Astrocyte of the spinal cord (primary cell): ENCODE results near the gene ESPN.
"Not testable (repeated sequence)": the region's sequence is repeated elsewhere in the genome, so short reads cannot be mapped to it uniquely, and the experiment has no call there.

ENCODE experiments used
- DNase-seq: peaks from one replicate; pipeline ENCODE4 v3.0.0; 2011; ENCODE audit warnings: low read depth, low spot score
- H3K4me3 ChIP-seq: 2 replicates; pipeline ENCODE4 v1.5.1; 2011; ENCODE audit warnings: low read depth, mild to moderate bottlenecking, low read length, moderate library complexity
- in situ Hi-C: cut with HindIII; loops from 2 replicates; pipeline ENCODE4 v1.10.0; 2017; ENCODE audit warnings: low sequenced_read_pairs
- TF ChIP-seq, protein P1 (sequence below): IDR thresholded peaks from 2 replicates; pipeline ENCODE4 v1.5.1; 2012; ENCODE audit warnings: low read depth, mild to moderate bottlenecking, low read length, inconsistent platforms

Gene ESPN

GRCh38 chr1:6491966-6492365 lies 67.4 kb downstream of the ESPN start:
- TF ChIP-seq, protein P1, sequence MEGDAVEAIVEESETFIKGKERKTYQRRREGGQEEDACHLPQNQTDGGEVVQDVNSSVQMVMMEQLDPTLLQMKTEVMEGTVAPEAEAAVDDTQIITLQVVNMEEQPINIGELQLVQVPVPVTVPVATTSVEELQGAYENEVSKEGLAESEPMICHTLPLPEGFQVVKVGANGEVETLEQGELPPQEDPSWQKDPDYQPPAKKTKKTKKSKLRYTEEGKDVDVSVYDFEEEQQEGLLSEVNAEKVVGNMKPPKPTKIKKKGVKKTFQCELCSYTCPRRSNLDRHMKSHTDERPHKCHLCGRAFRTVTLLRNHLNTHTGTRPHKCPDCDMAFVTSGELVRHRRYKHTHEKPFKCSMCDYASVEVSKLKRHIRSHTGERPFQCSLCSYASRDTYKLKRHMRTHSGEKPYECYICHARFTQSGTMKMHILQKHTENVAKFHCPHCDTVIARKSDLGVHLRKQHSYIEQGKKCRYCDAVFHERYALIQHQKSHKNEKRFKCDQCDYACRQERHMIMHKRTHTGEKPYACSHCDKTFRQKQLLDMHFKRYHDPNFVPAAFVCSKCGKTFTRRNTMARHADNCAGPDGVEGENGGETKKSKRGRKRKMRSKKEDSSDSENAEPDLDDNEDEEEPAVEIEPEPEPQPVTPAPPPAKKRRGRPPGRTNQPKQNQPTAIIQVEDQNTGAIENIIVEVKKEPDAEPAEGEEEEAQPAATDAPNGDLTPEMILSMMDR, result no peak
- in situ Hi-C loops, result no loop called here
- H3K4me3 ChIP-seq, result peak overlapping the region; percentile 89
- DNase-seq, result no peak

- H3K4me3 ChIP-seq, in situ Hi-C loops: not testable (repeated sequence)
Measured at GRCh38 chr1:6493834-6494223, 69.3 kb downstream of the ESPN start.

GRCh38 chr1:6494627-6495026 lies 70.1 kb downstream of the ESPN start:
- TF ChIP-seq, protein P1, result no peak
- DNase-seq, result no peak
- in situ Hi-C loops, result no loop called here
- H3K4me3 ChIP-seq, result no peak overlapping the region

More at GRCh38 chr1:6493834-6494223, 69.3 kb downstream of the ESPN start:
- DNase-seq, result not testable (repeated sequence)

DNA sequence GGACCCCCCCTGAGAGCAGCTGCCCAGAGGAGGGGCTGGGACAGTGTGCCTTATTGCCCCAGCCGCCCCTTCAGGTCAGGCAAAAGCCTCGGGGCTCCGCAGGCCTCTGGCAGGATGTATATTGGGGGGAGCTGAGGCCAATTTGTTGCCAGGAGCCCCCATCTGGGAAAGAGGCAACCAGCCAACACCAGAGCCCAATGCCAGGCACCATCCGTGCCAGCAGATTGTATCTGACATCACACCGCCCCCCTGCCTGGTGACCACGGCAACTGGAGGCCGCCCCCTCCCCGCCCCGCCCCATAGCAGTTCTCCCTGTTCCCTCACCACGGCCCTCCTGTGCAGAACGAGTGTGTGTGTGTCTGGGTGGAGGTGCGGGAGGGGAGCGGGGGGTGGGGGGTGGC lies 70.5 kb downstream of the ESPN start:
- TF ChIP-seq, protein P1, result no peak
- DNase-seq, result no peak
- H3K4me3 ChIP-seq, result no peak overlapping the region
- in situ Hi-C loops, result no loop called here

DNA sequence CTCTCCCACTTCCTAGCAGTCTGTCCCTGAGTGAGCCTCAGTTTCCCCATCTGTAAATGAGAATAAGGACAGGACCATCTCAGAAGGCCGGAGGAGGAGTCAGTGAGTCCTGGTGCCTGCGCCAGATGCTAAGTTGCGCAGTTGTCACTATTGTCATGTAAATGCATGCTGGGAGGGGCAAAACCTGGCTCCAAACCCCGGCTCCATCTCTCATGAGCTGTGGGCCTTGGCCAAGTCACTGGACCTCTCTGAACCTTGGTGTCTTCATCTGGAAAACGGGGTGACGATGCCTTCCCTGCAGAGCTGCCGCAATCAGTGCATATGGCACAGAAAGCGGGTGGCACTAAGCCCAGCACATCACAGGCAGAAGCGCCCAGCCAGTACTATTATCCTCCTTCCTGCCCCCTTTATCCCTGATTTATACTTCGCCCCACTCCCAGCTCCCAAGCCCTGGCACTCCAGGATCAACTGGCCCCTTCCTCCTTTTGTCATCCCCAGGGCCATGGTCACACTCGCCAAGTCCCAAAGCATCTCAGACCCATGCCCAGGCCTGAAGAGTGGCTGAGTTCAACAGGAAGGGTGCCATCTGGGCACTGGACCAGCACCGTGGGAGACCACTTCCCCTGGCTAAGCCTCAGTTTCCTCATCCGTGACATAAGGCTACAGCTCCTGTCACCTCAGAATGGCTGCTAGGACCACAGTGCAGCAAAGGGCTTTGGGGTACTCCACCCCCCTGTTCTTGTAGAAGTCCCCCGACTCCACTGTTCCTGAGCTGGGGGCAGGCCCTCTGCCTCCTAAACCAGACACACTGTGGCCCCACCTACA lies 71.2 kb downstream of the ESPN start:
- no peak for DNase-seq
- in situ Hi-C loops, result no loop called here
- H3K4me3 ChIP-seq, result peak overlapping the region; percentile 62
- TF ChIP-seq, protein P1, result no peak

DNA sequence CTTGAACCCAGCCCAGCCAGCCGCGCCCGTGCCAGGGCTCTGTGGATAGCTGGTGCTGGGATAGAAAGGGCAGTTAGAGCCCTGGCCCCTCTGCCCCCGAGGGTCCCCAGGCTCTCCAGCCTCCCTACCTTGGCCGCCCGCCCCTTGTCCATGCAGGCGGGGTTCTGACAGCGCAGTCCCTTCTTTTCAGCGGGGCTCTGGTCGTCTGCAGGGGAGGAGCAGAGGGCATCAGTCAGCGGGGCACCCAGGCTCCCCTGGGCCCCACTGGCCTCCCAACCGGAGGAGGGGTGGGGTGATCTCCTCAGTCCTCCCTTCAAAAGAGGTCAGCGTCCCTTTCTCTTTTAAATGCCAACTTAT lies 71.8 kb downstream of the ESPN start:
- in situ Hi-C loops, result no loop called here
- TF ChIP-seq, protein P1, result no peak
- DNase-seq, result no peak
- peak overlapping the region; percentile 62 for H3K4me3 ChIP-seq

GRCh38 chr1:6496890-6497214 lies 72.3 kb downstream of the ESPN start:
- TF ChIP-seq, protein P1, result no peak
- in situ Hi-C loops, result no loop called here
- DNase-seq, result no peak
- peak overlapping the region; percentile 62 for H3K4me3 ChIP-seq
